Lower leg skin (tissue), 4 donors: Measurements from ENCODE around the gene IL1RAPL1. TPM values are rescaled to one million over a fixed set of nuclear protein-coding genes. Genes with fewer than 3 reads are reported as not detected.

ENCODE experiments used
- DNase-seq, 2 donors: peaks; one replicate each; pipeline ENCODE4 v3.0.0-alpha.2; 2019; ENCODE audit warnings: low spot score in 2 of 2
- H3K4me3 ChIP-seq: fragments of 200-600 bp; sonication (generic); 2 replicates; pipeline ENCODE4 v1.5.1; 2017; ENCODE audit warnings: mild to moderate bottlenecking, low read depth; ENCODE audit not compliant: poor library complexity, severe bottlenecking
- POLR2A ChIP-seq, 2 donors: fragments of 450-650 bp; IDR thresholded peaks; one replicate each; pipeline ENCODE4 v1.6.1; 2016 to 2017; ENCODE audit warnings: antibody characterized with exemption in 2 of 2, mild to moderate bottlenecking in 1 of 2, moderate library complexity in 1 of 2
- WGBS, 2 donors: methylation state at CpG; one replicate each; pipeline ENCODE4 v1.1.5; 2018; 5-methylcytosine and 5-hydroxymethylcytosine counted together
- intact Hi-C: fragments of 100-400 bp; cut with DNase I; formaldehyde crosslinking; loops from one replicate; pipeline ENCODE4 v1.15.0; 2023; ENCODE audit warnings: low total_unique reads
- total RNA-seq, 4 donors: library from RNA; depleted of rRNA; stranded (reverse); fragments of >200 nt; gene quantifications; one replicate each; pipeline ENCODE4 v1.1.0, GENCODE V29; 2016
- TF ChIP-seq, protein P1 (sequence below), 3 donors: fragments of 450-650 bp; IDR thresholded peaks; one replicate each; pipeline ENCODE4 v1.5.1; 2016; ENCODE audit warnings: antibody characterized with exemption in 3 of 3, mild to moderate bottlenecking in 3 of 3, moderate library complexity in 2 of 3

Gene IL1RAPL1
- total RNA-seq, 4 donors from 2014 or later, result 0.07 to 1.8 (median 0.10) TPM; not detected in 1

DNA sequence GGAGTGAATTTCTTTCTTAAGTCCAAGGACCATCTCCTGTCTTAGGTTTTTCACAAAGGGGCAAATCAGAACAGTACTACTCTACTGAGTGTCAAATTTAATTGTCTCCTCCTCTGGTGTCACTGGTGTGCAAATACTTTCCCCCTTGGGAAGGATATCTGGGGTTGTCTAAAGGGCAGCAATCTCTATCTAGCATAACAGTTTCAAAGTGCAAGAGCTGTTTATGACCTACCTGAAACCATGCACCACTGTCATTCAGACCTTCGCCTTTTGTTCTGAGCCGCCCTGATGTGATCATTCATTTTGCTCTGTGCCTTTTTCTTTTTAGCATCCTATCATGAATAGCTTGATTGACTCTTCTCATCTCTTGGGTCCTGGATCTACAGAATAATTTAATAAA, 39.3 kb downstream of the IL1RAPL1 start:
- DNase-seq, result no peak
- TF ChIP-seq, protein P1, sequence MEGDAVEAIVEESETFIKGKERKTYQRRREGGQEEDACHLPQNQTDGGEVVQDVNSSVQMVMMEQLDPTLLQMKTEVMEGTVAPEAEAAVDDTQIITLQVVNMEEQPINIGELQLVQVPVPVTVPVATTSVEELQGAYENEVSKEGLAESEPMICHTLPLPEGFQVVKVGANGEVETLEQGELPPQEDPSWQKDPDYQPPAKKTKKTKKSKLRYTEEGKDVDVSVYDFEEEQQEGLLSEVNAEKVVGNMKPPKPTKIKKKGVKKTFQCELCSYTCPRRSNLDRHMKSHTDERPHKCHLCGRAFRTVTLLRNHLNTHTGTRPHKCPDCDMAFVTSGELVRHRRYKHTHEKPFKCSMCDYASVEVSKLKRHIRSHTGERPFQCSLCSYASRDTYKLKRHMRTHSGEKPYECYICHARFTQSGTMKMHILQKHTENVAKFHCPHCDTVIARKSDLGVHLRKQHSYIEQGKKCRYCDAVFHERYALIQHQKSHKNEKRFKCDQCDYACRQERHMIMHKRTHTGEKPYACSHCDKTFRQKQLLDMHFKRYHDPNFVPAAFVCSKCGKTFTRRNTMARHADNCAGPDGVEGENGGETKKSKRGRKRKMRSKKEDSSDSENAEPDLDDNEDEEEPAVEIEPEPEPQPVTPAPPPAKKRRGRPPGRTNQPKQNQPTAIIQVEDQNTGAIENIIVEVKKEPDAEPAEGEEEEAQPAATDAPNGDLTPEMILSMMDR (IDR thresholded peaks at IDR 0.05), result no peak
- no peak for TF ChIP-seq POLR2A (IDR thresholded peaks at IDR 0.05)
- 75 to 100% methylated on average over 2 of the region's 2 CpGs for WGBS, 2 donors
- no peak overlapping the region for H3K4me3 ChIP-seq
- intact Hi-C loops, result no loop called here

DNA sequence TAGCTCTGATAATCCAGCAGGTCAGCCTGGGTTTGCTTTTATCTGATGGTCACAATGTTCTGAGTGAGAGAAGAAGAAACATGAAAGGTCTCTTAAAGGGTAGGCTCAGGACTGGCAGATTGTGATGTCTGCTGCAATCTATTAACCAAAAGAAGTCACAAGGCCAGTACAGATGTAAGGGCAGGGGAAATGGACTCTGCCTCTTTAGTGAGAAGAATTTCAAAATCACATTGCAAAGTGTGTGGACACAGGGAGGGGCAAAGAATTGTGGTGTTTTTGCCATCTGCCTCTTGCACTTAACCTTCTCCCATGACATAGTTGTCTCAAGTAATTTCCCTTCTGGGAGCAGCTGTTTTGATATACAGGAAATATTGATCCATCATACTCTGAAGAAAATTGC, 40.9 kb downstream of the IL1RAPL1 start:
- intact Hi-C loops, result no loop called here
- TF ChIP-seq, protein P1 (IDR thresholded peaks at IDR 0.05), result no peak
- no peak for TF ChIP-seq POLR2A (IDR thresholded peaks at IDR 0.05)
- DNase-seq, result no peak
- H3K4me3 ChIP-seq, result no peak overlapping the region

DNA sequence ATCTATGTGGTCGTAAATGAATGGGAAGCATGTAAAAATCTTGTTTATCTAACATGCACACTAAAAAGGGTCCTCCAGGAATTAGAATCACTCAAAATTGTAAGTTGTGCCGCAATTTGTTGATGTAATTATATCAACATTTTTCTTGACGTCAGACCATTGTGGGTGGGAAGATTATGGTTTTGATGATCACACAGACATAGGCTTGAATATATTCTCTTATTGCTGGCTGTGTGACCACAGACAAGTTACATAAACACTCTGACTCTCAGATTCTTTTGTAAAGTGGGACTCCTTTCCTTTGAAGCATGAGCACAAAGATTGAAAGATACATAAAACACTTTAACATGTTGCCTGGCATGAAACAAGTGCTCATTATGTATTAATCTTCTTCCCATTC, 51.5 kb downstream of the IL1RAPL1 start:
- no peak for TF ChIP-seq POLR2A (IDR thresholded peaks at IDR 0.05)
- TF ChIP-seq, protein P1 (IDR thresholded peaks at IDR 0.05), result no peak
- intact Hi-C loops, result no loop called here
- H3K4me3 ChIP-seq, result no peak overlapping the region
- DNase-seq, result no peak
- WGBS, 2 donors, result 75 to 83% methylated on average over 3 of the region's 3 CpGs

DNA sequence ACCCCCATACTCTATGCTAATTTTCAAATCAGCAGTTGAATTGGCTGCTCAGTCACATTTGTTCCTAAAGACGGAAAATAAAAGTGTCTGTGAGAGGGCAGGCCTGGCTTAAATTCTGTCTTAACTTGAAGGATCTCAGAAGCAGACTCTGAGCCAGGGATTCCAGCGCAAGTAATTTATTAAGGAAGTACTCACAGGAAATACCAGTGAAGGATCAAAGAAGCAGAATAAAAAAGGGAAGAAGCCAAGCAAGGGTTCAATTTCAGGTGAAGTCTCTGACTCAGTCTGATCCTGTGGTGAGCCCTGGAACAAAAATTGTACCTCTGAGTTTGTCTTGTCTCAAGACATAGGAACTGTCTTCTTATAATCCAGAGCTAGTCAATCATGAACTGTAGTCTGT, 52.2 kb downstream of the IL1RAPL1 start:
- intact Hi-C loops, result no loop called here
- TF ChIP-seq, protein P1 (IDR thresholded peaks at IDR 0.05), result no peak
- no peak for TF ChIP-seq POLR2A (IDR thresholded peaks at IDR 0.05)
- no peak overlapping the region for H3K4me3 ChIP-seq
- DNase-seq, result no peak
- WGBS, 2 donors, result 6 to 20% methylated on average over 2 of the region's 2 CpGs

DNA sequence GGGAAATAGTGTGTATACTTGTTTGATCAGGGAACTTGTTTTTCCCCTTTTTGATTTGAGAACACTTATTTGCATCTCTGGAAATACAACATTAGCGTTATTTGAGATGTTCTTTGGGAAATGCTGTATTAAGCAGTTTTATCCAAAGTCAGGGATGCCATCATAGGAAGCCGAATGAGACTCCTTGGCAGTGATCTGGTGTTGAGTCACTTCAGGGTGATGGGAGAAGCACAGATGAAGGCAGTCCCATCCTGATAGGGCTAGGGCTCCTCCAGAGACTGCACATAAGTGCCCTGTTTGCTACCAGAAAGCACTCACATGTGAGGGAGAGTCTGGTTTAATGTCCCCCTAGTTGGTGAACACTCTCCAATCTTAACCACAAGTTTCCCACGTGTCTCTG, 62.3 kb downstream of the IL1RAPL1 start:
- TF ChIP-seq, protein P1 (IDR thresholded peaks at IDR 0.05), result no peak
- no peak for TF ChIP-seq POLR2A (IDR thresholded peaks at IDR 0.05)
- 52 to 84% methylated on average over 3 of the region's 3 CpGs for WGBS, 2 donors
- no peak for DNase-seq
- no peak overlapping the region for H3K4me3 ChIP-seq
- intact Hi-C loops, result no loop called here

DNA sequence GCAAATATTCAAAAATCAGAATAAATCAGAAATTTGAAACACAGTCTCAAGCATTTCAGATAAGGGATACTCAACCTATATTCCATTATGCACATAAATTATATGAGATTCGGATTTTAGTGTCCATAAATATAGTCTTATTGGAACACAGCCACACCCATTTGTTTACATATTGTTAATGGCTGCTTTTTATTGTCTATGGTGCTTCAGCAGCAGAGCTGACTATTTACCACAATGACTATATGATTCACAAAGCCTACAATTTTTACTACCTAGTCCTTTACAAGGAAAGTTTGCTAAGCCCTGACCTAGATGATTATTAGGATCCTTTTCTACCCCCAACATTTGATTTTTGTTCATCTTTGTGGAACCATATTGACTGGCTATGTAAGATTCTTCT, 63.9 kb downstream of the IL1RAPL1 start:
- WGBS, 2 donors, result 64 to 68% methylated on average over 1 of the region's 1 CpG
- no peak for DNase-seq
- intact Hi-C loops, result no loop called here
- no peak for TF ChIP-seq POLR2A (IDR thresholded peaks at IDR 0.05)
- TF ChIP-seq, protein P1 (IDR thresholded peaks at IDR 0.05), result no peak
- no peak overlapping the region for H3K4me3 ChIP-seq
